ENCODE data around the gene MIB1.

The MIB1 gene

GRCh38 chr18:21864386-21864785, 123.8 kb downstream of the MIB1 start:
- TF ChIP-seq CTCF (IDR thresholded peaks at IDR 0.05; ENCODE audit: insufficient read depth, low read length, poor library complexity, severe bottlenecking): no peak
- no peak overlapping the region for H3K4me3 ChIP-seq (replicated peaks; ENCODE audit: low read depth, low read length)
- no peaks in the 10 kb centered on the region for H3K27me3 ChIP-seq (replicated peaks; ENCODE audit: control insufficient read depth, insufficient read depth, low read length)
- H3K36me3 ChIP-seq (ENCODE audit: control insufficient read depth, insufficient read depth, low read length): no peaks in the 10 kb centered on the region; the same call in 1 of the 2 replicates
- DNase-seq (ENCODE audit: extremely low read depth, insufficient read length): no peak

- no peak for TF ChIP-seq CTCF (IDR thresholded peaks at IDR 0.05; ENCODE audit: insufficient read depth, low read length, poor library complexity, severe bottlenecking)
- Histone ChIP-seq H3K27me3 (replicated peaks; ENCODE audit: control insufficient read depth, insufficient read depth, low read length) (no peaks in the 10 kb centered on the region), H3K36me3 (ENCODE audit: control insufficient read depth, insufficient read depth, low read length) (no peaks in the 10 kb centered on the region; the same call in 1 of the 2 replicates), H3K4me3 (replicated peaks; ENCODE audit: low read depth, low read length) (no peak overlapping the region)
- no peak for DNase-seq (ENCODE audit: extremely low read depth, insufficient read length)
Measured at GRCh38 chr18:21865043-21865442, 124.5 kb downstream of the MIB1 start.

GRCh38 chr18:21868770-21869169, 128.2 kb downstream of the MIB1 start:
- no peak for DNase-seq (ENCODE audit: extremely low read depth, insufficient read length)

GRCh38 chr18:21889570-21889969, 149.0 kb downstream of the MIB1 start:
- H3K27me3 ChIP-seq (replicated peaks; ENCODE audit: control insufficient read depth, insufficient read depth, low read length): no peaks in the 10 kb centered on the region; the same call in 1 of the 2 replicates
- no peaks in the 10 kb centered on the region for H3K36me3 ChIP-seq (ENCODE audit: control insufficient read depth, insufficient read depth, low read length)
- TF ChIP-seq CTCF (IDR thresholded peaks at IDR 0.05; ENCODE audit: insufficient read depth, low read length, poor library complexity, severe bottlenecking): no peak
- DNase-seq (ENCODE audit: extremely low read depth, insufficient read length): no peak
- H3K4me3 ChIP-seq (replicated peaks; ENCODE audit: low read depth, low read length): no peak overlapping the region

More at GRCh38 chr18:21868770-21869169, 128.2 kb downstream of the MIB1 start:
- no peak for TF ChIP-seq CTCF (IDR thresholded peaks at IDR 0.05; ENCODE audit: insufficient read depth, low read length, poor library complexity, severe bottlenecking)
- no peak overlapping the region for H3K4me3 ChIP-seq (replicated peaks; ENCODE audit: low read depth, low read length)
- H3K27me3 ChIP-seq (replicated peaks; ENCODE audit: control insufficient read depth, insufficient read depth, low read length): no peaks in the 10 kb centered on the region
- H3K36me3 ChIP-seq (ENCODE audit: control insufficient read depth, insufficient read depth, low read length): no peaks in the 10 kb centered on the region

GRCh38 chr18:21894619-21895367, 154.2 kb downstream of the MIB1 start:
- TF ChIP-seq CTCF (IDR thresholded peaks at IDR 0.05; ENCODE audit: insufficient read depth, low read length, poor library complexity, severe bottlenecking): no peak
- DNase-seq (ENCODE audit: extremely low read depth, insufficient read length): no peak
- no peak overlapping the region for H3K4me3 ChIP-seq (replicated peaks; ENCODE audit: low read depth, low read length)
- H3K36me3 ChIP-seq (ENCODE audit: control insufficient read depth, insufficient read depth, low read length): no peaks in the 10 kb centered on the region
- H3K27me3 ChIP-seq (replicated peaks; ENCODE audit: control insufficient read depth, insufficient read depth, low read length): no peaks in the 10 kb centered on the region; the same call in 1 of the 2 replicates

Data from GM06990 (cell line).